Measurements from ENCODE around the gene NCKAP1.
"Not testable (repeated sequence)": the region's sequence is repeated elsewhere in the genome, so short reads cannot be mapped to it uniquely, and the experiment has no call there.

The NCKAP1 gene

DNA sequence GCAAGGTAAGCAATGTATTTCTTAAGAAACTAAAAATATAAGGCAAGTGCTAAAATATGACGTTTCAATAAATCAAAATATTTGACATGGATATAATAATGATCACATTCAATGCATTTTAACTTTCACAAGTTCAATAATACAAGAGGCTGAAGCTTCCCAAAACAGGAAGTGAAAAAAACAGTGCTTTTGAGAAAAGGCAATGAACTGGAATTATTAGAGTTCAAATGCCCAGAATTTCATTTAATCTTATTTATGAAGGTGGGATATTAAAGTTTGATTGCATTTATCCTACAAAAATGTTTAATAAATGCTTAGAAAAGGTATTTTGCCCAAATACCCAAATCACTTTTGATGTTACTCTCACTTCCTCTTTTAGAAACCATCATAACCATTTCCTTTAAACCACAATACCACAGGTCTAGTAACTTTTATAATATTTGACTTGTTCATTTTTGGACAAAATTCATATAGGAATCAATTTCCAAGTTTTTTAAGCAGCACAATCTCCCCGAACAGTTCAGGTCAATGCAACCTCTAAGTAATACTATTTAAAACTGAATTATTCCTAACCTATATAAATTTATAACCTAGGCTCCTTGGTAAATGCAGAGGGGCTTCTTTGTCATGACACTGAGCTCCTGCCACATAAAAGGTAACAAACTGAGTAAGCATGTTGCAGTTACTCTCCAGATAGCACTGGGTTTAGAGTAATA, 2.1 kb downstream of the NCKAP1 start:
- DNase-seq = peak; percentile 59

DNA sequence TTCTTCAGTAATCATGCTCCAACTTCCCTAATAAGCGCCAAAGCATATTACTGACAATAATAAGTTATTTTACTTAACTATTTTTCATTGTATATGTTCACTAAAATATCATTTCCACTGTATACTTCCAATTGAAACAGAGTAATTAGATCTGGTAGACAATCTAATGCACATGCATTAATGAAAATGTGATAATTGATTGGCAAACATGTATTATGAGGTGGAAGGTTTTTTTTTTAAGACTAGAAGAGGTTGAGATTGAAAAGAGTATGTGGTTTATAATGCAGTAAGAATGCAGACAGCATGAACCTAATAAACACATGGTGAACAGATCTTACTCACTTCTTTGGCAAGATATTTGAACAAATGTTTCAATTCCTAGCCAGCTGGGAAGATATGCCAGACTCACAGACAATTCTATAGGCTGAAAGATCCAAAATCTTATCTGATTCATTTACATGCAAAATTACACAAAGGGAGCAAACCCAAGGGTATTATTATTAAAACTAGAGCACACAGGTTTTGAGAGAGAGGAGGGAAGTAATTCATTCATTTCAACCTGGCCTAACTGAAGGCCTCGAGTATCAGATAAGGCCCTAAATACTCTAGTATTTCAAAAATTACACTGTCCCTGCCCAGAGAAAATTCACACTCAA, 2.8 kb downstream of the NCKAP1 start:
- DNase-seq = peak; percentile 57

DNA sequence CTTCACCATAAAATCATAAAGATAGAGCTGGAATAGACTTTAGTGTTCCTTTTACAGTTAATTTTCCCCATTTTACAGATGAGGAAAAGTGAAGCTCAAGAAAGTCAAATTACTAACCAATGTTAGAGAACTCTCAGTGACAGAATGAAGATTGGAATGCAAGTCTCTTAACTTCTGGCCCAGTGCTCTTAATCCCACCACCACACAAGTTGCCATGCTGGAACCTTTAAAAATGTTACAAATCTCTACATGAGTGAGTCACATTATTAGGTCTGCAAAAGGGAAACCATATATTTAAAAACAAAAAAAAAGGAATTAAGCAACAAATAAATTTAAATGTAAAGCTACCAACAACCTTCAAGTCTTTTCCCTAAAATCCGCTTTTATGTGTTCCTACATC, 3.5 kb downstream of the NCKAP1 start:
- no peak for DNase-seq

DNA sequence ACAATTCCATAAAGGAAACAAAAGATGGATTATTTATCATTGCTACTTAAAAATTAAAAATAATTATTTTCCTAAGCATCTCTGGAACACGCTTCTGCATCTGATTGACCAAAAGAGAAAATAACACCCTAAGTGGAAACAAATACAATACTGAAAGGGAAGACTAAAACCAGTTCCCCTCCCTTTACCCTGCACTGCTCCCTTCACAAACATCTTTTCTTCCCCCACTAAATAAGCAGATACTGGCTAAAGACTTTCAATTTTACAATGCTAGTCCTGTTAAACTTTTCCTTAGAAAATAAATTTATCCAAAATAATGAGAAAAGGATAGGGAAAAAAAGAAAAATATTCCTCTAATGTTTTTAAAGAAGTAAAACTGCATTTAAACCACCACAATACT, 4.3 kb downstream of the NCKAP1 start:
- no peak for DNase-seq

DNA sequence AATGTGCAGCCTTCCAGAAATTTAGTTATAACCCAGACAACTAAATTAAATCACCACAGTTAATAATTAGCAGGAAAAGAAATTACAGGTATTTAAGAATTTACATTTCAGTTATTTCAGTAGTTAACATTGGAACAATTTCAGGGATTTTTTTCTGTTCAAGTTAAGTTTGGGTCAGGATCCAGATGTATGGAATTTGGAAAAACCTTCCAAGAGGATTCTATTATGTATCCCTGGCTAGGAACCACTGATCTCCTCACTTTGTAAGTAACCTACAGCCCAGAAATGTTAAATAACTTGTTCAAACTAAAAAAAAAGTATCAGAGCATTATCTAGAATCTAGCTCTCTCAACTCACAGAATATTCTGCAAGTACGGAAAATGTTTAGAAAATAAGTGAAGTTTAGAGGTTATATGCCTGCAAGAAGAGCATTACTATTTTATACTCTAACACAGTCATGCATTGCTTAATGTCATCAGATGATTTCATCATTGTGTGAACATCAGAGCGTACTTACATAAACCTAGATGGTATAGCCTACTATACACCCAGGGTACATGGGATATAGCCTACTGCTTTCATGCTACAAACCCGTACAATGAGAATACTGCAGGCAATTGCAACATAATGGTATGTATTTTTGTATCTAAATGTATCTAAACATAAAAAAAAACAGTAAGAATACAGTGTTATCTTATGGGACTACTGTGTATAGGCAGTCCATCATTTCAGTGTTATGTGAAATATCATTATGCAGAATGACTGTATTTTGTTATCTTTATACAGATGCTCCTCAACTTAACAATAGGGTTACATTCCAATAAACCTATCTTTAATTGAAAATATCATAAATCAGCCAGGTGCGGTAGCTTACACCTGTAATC, 6.1 kb downstream of the NCKAP1 start:
- DNase-seq = no peak

DNA sequence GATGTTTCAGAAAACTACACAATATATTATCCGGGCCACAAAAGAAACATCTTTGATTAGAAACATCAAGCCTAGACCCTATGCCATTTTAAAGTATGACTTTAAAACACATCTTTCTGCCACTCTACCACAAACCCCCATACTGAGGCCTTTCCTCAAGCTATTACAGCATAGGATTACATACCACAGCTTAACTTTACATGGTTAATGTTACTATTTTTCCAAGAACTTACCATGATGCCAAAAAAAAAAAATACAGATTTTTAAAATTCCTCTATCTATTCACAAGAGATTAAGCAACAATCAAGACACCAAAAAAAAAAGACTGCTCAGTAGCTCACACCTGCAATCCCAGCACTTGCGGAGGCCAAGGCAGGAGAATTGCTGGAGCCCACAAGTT, 9.0 kb downstream of the NCKAP1 start:
- no peak for DNase-seq

DNA sequence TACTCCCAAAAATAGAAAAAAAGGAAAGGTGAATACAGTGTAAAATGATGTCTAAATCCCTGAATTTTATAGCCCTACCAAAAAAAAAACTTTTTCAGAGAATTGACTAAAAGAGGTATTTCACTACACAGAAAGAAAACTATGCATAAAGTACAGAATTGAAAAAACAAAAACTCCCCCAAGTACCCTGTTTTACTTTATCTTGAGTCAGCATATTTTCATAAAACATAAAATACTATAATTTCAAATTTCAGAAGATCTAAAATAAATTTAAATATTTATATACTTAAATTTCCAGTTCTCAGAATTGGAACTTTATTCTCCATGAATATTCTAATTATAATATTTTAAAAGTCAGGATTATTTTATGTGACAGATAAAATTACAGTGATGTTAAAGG, 10.1 kb downstream of the NCKAP1 start:
- no peak for DNase-seq

DNA sequence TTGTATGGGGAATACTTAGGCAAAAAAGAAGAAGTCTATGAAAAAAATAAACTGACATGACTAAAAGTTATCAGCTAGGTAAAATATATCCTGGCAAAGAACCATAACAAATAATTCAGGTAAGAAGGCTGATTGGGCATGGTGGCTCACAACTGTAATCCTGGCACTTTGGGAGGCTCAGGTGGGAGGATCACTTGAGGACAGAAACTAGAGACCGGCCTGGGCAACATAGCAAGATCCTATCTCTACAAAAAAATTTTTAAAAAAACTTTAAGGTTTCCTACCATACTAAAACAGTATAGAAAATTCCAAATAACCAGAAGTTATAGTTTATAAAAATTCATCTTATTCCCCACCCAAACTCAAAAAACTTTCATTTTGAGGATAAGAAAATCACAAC, 10.8 kb downstream of the NCKAP1 start:
- DNase-seq = no peak

DNA sequence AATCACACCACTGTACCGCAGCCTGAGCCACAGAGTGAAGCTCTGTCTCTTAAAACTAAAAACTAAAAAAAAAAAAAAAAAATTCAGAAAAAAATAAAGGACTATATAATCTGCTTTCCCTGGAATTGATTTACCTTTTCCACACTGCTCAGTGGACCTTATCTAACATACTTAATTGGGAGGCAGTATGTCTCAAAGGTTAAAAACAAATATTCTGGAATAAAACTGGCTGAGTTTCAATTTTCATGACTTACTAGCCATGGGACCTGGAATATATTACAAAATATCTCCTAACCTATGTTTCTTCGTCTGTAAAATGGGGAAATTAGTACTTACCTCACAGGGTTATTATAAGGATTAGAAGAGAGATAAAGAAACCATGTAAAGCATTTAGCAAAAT, 11.8 kb downstream of the NCKAP1 start:
- no peak for DNase-seq

DNA sequence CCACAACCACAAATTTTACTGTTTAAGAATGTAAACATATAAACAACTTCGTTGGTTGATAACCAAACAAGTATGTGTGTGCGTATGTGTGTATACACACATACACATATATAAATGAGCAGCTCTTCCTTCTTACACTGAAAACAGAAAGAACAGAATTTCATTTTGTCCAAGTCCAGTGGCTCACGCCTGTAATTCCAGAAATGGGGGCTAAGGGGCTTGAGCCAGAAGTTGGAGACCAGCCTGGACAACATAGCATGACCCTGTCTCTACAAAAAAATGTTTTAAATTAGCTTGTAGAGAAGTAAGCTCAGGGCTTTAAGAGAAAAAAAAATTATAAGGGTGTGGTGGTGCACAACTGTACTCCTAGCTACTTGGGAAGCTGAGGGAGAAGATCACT, 12.3 kb downstream of the NCKAP1 start:
- no peak for DNase-seq

DNA sequence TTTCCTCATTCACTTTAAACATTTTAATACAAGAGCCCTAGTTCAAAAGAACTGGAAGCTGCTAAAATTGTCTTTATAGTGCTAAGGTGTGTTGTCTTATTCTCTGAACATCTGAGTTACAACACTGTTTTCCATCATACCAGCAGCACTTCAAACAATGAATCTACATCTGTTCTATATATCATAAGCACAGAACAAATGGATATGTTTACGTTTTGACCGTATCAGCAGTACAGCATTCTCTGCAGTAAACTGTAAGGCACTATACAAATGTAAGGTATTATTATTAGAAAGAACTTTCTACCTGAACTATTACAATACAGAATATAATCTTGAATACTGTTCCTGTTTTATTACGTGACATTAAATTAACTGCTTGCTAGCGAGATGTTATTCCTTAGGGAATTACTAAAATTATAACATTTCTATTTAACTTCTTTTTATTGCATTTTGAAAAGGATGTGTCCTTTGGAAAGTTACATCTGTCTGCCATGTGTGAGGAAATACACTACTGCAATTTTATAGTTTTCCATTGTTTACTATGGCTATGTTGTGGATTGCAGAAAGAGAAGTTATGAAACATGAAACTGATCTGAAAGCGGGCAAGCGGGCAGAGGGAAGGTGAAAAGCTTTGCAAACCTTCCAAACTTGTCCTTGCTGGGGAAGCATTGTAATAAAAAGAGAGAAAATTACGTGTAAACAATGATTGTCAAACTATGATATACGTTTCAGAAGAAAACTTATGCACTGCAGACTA, 13.7 kb downstream of the NCKAP1 start:
- DNase-seq = peak; percentile 54

DNA sequence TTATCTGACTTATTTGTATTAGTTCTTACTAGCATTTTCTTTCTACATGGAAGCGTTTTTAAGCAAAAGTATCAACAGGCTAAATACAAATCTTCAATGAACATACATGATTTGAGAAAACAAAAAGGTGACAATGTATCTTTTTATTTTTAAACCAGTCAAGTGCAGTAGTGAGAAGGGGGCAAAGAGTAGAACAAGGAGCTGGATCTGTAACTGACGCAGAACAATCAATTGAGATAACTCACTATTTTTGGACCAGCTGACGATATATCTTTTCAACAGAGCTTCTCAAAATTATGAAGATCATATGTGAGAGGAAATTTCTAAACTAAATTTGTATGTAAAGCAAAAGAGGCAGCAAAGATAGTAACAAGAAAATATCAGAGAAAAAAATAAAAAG, 15.5 kb downstream of the NCKAP1 start:
- DNase-seq = no peak

DNA sequence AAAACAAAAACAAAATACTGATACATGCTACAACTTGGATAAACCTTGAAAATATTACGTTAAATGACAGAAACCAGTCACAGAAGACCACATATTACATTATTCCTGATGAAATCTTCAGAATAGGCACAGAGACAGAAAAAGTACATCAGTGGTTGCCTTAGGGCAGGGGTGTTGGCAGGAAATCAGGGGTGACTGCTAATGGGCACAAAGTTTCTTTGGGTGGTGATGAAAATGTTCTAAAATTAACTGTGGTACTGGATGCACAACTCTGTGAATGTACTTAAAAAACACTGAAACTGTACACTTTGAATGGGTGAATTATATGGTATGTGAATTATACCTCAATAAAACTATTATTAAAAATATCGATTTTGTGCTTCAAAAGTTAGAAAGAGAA, 16.6 kb downstream of the NCKAP1 start:
- no peak for DNase-seq

DNA sequence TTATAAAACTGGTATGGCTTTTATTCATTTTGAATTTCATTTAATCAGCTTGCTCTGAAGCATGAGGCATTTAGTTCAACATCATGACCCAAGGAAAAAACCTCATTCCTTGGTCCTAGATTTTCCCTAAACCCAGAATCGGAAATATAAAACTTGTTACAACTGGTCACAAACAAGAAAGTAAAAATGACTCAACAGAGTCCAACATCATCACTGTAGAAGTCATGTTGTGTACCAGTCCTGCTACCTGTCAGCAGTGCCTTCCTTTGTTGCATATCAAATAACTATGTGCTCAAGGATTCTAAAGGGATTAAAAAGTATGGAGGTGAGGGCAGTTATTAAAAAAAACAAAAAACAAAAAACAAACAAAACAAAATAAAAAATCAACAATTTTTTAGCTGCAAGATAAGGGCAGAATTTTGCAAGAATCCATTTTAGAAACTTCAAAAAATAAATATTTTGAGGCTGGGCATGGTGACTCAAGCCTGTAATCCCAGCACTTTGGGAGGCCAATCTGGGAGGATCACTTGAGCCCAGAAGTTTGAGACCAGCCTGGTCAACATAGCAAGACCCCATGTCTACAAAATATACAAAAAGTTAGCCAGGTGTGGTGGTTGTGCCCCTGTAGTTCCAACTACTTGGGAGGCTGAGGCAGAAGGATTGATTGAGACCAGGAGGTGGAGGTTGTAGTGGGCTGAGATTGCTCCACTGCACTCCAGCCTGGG, 18.4 kb downstream of the NCKAP1 start:
- no peak for DNase-seq

DNA sequence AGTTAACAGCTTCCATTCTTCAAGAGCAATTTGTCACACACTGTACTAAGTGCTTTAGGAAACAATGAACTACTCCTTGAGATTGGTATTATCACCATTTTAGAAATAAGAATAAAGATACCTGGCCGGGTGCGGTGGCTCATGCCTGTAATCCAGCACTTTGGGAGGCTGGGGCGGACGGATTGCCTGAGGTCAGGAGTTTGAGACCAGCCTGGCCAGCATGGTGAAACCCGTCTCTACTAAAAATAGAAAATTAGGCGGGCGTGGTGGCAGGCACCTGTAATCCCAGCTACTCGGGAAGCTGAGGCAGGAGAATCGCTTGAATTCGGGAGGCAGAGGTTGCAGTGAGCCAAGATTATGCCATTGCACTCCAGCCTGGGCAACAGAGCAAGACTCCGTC, 20.4 kb downstream of the NCKAP1 start:
- DNase-seq = not testable (repeated sequence)

DNA sequence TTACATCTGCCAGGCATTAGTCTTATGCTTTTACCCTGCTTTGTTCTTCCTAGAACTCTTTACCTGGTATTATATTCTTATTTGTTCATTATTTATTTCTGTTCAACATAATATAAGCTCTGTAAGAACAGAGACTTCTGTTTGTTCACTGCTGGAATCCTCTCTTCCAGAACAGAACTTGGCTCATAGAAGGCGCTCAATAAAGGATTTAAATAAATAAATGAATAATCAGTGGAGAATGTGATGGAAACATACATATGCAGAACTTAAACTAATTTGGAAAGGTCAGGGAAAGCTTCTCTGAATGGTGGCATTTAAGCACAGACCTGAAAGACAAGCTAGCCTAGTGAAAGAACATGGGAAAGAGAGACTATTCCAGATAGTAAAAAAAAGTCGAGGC, 24.3 kb downstream of the NCKAP1 start:
- no peak for DNase-seq

DNA sequence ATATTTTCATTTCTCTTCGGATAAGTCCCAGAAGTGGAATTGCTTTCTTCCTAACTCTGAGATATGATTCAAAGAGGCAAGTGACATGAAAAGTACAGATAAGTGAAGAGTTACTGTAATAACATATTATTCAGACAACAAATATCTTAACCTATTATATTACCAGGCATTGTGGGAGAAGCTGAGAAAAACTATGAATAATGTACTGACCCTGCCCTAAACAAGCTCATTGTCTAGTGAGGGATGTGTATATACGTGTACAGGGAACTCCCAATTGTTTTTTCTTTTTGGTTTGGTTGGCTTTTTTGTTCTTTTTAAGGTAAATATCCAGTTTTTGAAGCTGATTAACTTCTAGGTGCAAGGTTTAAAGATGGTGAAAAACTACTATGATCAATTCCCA, 26.5 kb downstream of the NCKAP1 start:
- DNase-seq = no peak

DNA sequence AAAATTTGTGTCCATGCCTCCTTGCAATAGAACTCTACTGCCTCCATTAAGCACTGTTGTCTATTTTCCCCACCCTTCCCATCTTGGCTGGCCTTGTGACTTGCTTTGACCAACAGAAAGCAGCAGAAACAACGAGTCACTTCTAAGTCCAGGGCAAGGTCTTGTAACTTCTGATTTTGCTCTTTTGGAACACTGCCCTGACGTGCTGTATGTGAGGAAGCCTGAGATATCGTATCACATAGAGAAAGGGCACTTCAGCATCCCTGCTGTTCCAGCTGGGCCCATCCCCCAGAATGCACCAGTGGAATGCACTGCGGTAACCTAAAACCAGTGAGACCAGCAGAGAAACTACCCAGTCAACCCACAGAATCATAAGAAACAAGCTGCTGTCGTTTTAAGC, 28.1 kb downstream of the NCKAP1 start:
- peak; percentile 90 for DNase-seq

DNA sequence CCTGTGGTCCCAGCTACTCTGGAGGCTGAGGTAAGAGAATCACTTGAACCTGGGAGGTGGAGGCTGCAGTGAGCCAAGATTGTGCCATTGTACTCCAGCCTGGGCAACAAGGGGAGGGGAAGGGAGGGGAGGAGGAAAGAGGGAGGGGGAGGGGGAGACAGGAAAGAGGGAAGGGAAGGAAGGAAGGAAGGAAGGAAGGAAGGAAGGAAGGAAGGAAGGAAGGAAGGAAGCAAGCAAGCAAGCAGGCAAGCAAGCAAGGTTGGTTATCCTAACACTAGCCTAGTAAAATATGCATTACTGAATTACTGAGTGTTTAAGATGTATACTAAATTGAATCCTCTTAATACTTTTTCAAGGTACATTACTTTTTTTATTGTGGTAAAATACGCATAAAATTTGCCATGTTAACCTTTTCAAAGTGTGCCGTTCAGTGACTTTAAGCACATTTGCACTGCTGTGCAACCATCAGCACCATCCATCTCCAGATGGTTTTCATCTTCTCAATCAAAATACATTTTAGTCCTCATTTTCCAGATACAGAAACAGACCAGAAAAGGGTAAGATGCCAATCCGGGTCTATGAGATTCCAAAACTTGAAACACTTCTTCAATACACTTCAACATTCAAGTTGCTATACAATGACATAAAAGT, 28.9 kb downstream of the NCKAP1 start:
- DNase-seq = no peak

DNA sequence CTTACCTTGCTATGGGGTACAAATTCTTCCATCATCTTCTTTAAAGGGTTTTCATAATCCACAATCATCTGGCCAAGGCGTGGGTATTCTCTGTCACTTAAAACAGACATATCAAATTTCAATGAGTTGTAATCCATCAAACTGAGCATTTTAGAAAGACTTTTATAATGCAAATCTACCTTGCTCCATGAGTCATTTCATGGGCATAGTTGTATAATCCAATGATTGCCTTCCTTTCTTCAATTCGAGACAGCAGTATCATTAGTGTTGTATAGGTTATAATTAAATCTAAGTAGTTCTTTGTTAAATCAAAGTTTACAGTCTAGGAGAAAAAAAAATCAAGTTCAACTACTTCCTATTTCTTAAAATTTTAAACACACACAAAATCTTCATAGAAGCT, 36.3 kb downstream of the NCKAP1 start:
- no peak for DNase-seq

DNA sequence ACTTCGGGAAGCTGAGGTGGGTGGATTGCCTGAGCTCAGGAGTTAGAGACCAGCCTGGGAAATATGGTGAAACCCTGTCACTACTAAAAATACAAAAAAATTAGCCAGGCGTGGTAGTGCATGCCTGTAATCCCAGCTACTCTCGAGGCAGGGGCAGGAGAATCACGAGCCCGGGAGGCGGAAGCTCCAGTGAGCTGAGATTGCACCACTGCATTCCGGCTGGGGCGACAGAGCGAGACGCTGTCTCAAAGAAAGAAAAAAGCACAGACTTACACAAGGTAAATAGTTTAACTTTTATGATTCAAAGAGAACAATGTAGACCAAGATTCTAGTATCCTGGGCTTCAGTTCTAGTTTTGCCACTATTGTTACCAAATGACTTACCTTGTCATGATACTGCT, 37.4 kb downstream of the NCKAP1 start:
- DNase-seq = no peak
